22Rv1 (cell line): ENCODE results near the gene AMBRA1.

Source experiments
- CTCF ChIP-seq: fragments of 450-650 bp; IDR thresholded peaks from 2 replicates; pipeline ENCODE4 v1.5.1; 2017; ENCODE audit warnings: mild to moderate bottlenecking
- ZFX ChIP-seq: fragments of 450-650 bp; IDR thresholded peaks from 2 replicates; pipeline ENCODE4 v1.6.1; 2017; ENCODE audit warnings: antibody characterized with exemption, borderline replicate concordance

GRCh38 chr11:46385169-46386004 lies 208.4 kb downstream of the AMBRA1 start:
- no peak for TF ChIP-seq CTCF
- no peak for TF ChIP-seq ZFX
